ENCODE measurements around the gene ZNF280A.
A peak's percentile ranks its signal among the peaks of the same experiment; 100 is the strongest.
"Not testable (repeated sequence)": the region's sequence is repeated elsewhere in the genome, so short reads cannot be mapped to it uniquely, and the experiment has no call there.

ZNF280A gene

DNA sequence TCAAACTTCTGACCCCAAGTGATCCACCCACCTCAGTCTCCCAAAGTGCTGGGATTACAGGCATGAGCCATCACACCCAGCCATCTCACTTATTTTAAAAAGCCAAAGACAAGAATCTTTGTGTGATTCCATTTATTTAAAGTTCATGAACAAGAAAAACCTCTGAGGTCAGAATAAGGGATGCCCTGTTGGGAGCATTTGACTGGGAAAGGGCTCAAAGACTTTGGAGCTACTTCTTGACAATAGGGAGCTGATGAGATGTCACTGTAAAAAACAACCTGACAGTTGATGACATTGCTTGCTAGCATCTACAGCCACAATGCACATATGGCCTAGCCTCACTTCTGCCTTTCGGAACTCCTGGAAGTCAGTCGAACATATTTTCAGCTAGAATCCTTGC, 6.5 kb downstream of the ZNF280A start:
- Mint-ChIP-seq H3K9me3 (peaks cover 16% of the 10 kb centered on the region), H3K4me1 (ENCODE audit: low read depth) (peaks cover 2% of the 10 kb centered on the region), H3K36me3 (ENCODE audit: low read depth) (peaks cover 2% of the 10 kb centered on the region), H3K27ac (no peak overlapping the region), H3K4me3 (no peak overlapping the region), H3K27me3 (ENCODE audit: low read depth) (peaks cover 26% of the 10 kb centered on the region)
- no peak for DNase-seq (ENCODE audit: low spot score)

DNA sequence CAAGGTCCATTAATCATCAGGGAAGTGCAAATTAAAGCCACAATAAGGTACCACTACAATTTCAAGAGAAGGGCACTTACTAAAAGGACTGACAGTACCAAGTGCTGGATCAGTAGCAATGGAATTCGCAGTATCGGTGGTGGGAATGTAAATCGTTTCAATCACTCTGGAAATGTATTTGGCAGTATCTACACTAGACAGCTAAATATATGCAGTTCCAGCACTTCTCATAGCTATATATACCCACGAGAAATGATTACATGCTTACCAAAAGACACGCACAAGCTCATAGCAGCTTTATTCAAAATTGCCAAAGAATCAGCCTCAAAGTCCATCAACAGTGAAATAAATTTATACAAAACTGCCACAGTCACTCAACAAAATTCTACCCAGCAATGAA, 7.1 kb downstream of the ZNF280A start:
- Mint-ChIP-seq H3K27ac (no peak overlapping the region), H3K9me3 (peaks cover 16% of the 10 kb centered on the region), H3K4me3 (no peak overlapping the region), H3K4me1 (ENCODE audit: low read depth) (peaks cover 4% of the 10 kb centered on the region), H3K27me3 (ENCODE audit: low read depth) (peaks cover 26% of the 10 kb centered on the region), H3K36me3 (ENCODE audit: low read depth) (peaks cover 2% of the 10 kb centered on the region)
- no peak for DNase-seq (ENCODE audit: low spot score)

DNA sequence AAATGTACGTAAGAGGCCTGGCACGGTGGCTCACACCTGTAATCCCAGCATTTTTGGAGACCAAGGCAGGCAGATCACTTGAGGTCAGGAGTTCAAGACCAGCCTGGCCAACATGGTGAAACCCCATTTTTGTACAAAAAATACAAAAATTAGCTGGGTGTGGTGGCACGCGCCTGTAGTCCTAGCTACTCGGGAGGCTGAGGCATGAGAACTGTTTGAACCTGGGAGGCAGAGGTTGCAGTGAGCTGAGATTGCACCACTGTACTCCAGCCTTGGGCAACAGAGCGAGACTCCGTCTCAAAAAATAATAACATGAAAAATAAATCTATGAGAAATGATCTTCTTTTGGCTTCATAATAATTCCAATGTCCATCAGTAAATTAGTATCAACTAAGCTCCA, 9.2 kb downstream of the ZNF280A start:
- H3K9me3 Mint-ChIP-seq, result peaks cover 16% of the 10 kb centered on the region
- H3K36me3 Mint-ChIP-seq (ENCODE audit: low read depth); H3K4me3 Mint-ChIP-seq; DNase-seq (ENCODE audit: low spot score); H3K27ac Mint-ChIP-seq: not testable (repeated sequence)
- peaks cover 23% of the 10 kb centered on the region for H3K27me3 Mint-ChIP-seq (ENCODE audit: low read depth)
- peaks cover 11% of the 10 kb centered on the region for H3K4me1 Mint-ChIP-seq (ENCODE audit: low read depth)

DNA sequence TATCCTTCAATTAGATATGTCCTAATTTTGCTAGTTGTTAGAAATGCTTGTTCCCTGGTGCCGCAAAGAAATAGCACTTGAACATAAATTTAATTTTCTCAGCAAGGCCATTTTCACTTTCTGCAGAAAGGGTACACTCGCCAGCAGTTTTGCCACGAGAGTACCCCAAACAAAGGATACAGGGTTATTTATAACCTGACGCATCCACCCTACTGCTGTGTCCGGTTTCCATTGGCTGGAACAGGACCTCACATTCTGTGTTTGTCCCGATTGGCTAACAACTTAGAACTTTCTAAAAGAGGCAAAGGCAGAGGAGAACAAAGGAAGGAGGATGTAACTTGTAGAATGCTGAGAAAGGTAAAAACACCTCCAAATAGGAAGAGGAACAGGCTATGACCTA, 10.2 kb downstream of the ZNF280A start:
- Mint-ChIP-seq H3K4me1 (ENCODE audit: low read depth) (peaks cover 11% of the 10 kb centered on the region), H3K27me3 (ENCODE audit: low read depth) (peaks cover 16% of the 10 kb centered on the region), H3K9me3 (peaks cover 16% of the 10 kb centered on the region), H3K36me3 (ENCODE audit: low read depth) (peaks cover 11% of the 10 kb centered on the region), H3K4me3 (peak overlapping the region; percentile 54)
- not testable (repeated sequence) for DNase-seq (ENCODE audit: low spot score); H3K27ac Mint-ChIP-seq

DNA sequence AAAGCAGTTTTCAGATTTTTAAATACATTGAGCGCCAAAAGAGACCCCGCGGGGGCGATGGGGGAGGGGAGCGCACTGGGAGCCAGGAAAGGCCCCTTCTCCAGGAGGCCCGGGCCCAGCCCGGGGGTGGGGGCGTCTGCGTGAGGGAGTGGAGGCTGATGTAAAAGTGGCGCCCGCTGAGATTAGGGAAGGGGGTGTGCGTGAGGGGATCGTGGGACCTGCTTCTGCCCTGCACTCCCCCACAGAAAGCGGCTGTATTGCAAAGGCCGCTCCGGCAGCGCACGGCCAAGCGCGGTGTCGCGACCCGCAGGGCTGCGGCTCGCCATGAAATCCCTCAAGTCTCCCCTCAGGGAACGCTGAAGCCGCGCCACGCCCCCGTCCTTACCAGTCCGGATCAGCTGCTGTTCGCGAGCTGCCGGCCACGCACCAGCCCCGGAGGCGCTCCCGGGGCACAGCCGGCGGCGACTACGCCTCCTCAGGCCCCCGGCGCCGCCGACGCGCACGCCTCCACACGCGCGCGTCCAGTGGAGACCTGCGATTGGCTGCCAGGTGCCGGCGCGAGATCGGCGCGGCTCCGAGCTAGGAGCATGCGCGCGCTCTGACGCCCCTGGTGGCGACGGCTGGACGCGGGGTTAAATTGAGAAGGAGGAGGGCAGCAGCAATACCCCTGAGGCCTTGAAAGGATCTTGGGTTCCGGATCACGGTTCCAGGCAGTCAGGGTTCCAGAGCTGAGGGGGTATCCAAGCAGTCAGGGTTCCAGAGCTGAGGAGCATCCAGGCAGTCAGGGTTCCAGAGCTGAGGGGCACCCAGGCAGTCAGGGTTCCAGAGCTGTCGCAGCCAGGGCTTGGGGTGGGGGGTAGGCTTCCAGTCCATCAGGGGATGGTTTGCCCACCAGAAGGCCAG, 11.5 kb downstream of the ZNF280A start, which contains the start of gene ZNF280B:
Gene ZNF280B, minus strand, starts transcription at position 469 of the 903 bp plus-strand sequence. CDS start 19,344 bp downstream, outside the sequence.
- H3K4me3 Mint-ChIP-seq, result peak within 1 kb of the TSS; percentile 84
- peaks cover 11% of the 10 kb centered on the region for H3K4me1 Mint-ChIP-seq (ENCODE audit: low read depth)
- H3K9me3 Mint-ChIP-seq, result peaks cover 16% of the 10 kb centered on the region
- peaks cover 19% of the 10 kb centered on the region for H3K36me3 Mint-ChIP-seq (ENCODE audit: low read depth)
- peak; percentile 82 for DNase-seq (ENCODE audit: low spot score)
- peak within 1 kb of the TSS; percentile 3 for H3K27ac Mint-ChIP-seq
- peaks cover 10% of the 10 kb centered on the region for H3K27me3 Mint-ChIP-seq (ENCODE audit: low read depth)

DNA sequence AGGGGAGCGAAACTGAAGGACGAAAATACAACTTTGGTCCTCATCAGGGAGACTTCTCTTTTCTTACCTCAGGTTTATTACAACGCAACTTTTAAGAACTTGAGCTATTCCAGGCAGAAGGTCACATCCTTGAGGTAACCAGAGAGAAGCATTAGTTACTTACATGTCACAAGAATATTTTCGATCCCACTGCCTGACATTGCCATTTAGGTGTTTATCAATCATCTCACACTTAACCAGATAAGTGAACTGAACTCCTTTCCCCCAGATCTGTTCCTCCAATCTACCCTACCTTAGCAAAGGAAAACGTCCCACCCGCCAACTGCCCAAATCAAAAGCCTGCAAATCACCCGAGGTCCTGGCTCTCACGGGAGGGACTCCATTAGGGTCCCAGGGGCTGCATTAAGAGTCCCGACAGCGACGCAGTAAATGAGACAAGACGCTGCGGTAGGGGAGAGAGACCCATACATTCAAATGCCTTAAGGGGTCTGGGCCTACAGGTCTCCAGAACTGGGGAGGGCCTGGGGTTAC, 12.3 kb downstream of the ZNF280A start:
- Mint-ChIP-seq H3K36me3 (ENCODE audit: low read depth) (peaks cover 19% of the 10 kb centered on the region), H3K4me3 (peak overlapping the region; percentile 84), H3K9me3 (peaks cover 16% of the 10 kb centered on the region), H3K27ac (peak overlapping the region; percentile 3), H3K4me1 (ENCODE audit: low read depth) (peaks cover 11% of the 10 kb centered on the region), H3K27me3 (ENCODE audit: low read depth) (peaks cover 9% of the 10 kb centered on the region)
- DNase-seq (ENCODE audit: low spot score), result no peak

DNA sequence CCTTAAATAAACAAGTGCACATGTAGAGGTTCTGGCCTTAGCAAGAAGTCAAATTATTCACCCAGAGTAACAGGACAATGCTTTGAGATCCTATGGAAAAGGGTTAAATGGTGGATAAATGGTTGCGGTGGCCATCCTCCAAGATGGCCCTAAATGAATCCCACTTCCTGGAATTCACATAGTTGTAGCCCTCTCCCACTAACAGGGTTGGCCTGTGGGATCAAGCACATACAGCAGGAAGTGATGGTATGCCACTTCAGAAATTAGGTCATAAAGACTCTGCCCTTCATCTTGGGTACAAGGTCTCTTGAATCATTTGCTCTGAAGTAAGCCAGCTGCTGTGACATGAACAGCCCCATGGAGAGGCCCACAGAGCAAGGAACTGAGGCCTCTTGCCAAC, 13.3 kb downstream of the ZNF280A start:
- Mint-ChIP-seq H3K27me3 (ENCODE audit: low read depth) (peaks cover 3% of the 10 kb centered on the region), H3K9me3 (peaks cover 16% of the 10 kb centered on the region), H3K4me1 (ENCODE audit: low read depth) (peaks cover 11% of the 10 kb centered on the region), H3K4me3 (no peak overlapping the region), H3K36me3 (ENCODE audit: low read depth) (peaks cover 19% of the 10 kb centered on the region), H3K27ac (no peak overlapping the region)
- DNase-seq (ENCODE audit: low spot score), result no peak

DNA sequence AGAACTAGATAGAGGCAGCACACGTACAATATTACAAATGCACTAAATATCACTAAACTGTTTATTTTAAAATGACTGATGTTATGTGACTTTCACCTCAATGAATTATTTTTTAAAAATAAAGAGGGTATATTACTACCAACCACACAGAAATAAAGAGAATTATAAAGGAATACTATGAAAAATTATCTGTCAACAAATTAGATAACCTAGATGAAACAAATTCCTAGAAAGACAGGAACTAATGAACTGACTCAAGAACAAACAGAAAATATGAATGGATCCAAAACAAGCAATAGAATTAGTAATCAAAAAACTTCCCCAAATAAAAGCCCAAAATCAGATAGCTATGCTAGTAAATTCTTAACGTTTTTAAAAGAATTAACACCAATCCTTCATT, 21.8 kb downstream of the ZNF280A start:
- H3K4me3 Mint-ChIP-seq, result no peak overlapping the region
- DNase-seq (ENCODE audit: low spot score), result no peak
- no peaks in the 10 kb centered on the region for H3K27me3 Mint-ChIP-seq (ENCODE audit: low read depth)
- H3K27ac Mint-ChIP-seq, result no peak overlapping the region
- no peaks in the 10 kb centered on the region for H3K4me1 Mint-ChIP-seq (ENCODE audit: low read depth)
- H3K9me3 Mint-ChIP-seq, result no peaks in the 10 kb centered on the region
- peaks cover 3% of the 10 kb centered on the region for H3K36me3 Mint-ChIP-seq (ENCODE audit: low read depth)

DNA sequence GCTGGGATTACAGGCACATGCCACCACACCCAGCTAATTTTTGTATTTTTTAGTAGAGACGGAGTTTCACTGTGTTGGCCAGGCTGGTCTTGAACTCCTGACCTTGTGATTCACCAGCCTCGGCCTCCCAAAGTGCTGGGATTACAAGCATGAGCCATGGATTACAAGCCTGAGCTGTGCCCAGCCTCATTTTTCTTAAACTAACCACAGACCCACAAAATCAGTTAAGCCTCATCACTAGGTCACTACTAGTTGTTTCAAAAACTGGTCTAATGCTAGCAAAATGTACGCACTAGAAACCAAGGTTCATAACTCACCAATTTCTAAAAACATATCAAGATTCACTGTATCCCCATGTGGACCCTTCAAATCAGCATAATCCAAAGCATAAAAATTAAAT, 28.5 kb downstream of the ZNF280A start:
- not testable (repeated sequence) for H3K27ac Mint-ChIP-seq; H3K9me3 Mint-ChIP-seq; DNase-seq (ENCODE audit: low spot score); H3K4me1 Mint-ChIP-seq (ENCODE audit: low read depth); H3K27me3 Mint-ChIP-seq (ENCODE audit: low read depth); H3K4me3 Mint-ChIP-seq
- peaks cover 14% of the 10 kb centered on the region for H3K36me3 Mint-ChIP-seq (ENCODE audit: low read depth)

DNA sequence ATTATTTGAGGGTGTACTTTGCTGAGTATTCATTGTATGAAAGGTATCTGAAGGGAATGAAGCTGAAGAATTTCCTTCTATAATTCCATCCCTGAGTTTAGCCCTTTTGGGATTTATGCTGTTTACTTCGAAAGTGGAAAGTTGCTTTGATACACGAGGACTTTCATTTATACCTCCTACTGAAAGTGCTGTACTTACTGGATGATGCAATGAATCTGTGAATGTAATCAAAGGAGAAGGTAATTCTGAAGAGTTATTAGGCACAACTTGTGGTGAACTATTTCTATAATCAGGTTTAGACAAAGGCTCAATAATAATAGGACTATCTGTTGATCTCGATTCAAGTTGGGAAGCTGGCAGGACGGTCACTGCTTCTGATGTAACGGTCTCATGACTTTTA, 31.3 kb downstream of the ZNF280A start:
- H3K27me3 Mint-ChIP-seq (ENCODE audit: low read depth), result no peaks in the 10 kb centered on the region
- no peak overlapping the region for H3K4me3 Mint-ChIP-seq
- H3K36me3 Mint-ChIP-seq (ENCODE audit: low read depth), result peaks cover 14% of the 10 kb centered on the region
- H3K4me1 Mint-ChIP-seq (ENCODE audit: low read depth), result no peaks in the 10 kb centered on the region
- no peak for DNase-seq (ENCODE audit: low spot score)
- no peak overlapping the region for H3K27ac Mint-ChIP-seq
- no peaks in the 10 kb centered on the region for H3K9me3 Mint-ChIP-seq

DNA sequence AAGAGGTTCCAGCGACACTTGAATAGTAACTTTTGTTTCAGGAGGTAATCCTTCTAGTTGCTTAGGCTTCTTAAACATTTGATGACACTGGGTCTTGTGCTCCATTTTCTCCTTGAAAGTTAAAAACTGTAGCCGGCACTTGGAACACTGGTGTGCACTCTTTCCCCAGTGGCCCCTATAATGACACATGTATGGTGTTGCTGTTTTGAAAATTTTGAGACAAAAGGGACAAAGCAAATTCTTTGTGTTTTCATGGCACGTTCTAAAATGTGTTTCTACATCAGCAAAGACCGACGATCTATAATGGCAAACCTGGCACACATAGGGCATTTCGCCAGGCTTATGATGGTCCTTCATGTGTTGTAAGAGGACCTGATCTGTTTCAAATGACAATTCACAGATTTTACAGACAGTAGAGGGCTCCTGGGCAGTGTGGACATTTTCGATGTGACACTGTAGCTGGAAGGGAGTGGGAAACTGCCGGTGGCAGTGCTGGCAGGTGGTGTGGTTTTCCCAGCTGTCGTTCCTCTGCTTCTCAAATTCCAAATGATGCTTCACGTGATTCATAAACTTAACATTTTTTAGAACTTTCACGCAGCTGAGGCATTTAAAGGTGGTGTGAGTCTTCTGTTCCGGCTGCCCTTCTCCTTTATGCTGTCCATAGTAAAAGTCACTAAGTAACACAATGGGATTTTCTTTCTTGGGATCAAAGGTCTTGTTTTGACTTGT, 32.0 kb downstream of the ZNF280A start:
- no peak overlapping the region for H3K27ac Mint-ChIP-seq
- H3K36me3 Mint-ChIP-seq (ENCODE audit: low read depth), result peaks cover 11% of the 10 kb centered on the region
- no peaks in the 10 kb centered on the region for H3K27me3 Mint-ChIP-seq (ENCODE audit: low read depth)
- H3K4me1 Mint-ChIP-seq (ENCODE audit: low read depth), result no peaks in the 10 kb centered on the region
- DNase-seq (ENCODE audit: low spot score), result no peak
- H3K4me3 Mint-ChIP-seq, result no peak overlapping the region
- no peaks in the 10 kb centered on the region for H3K9me3 Mint-ChIP-seq

DNA sequence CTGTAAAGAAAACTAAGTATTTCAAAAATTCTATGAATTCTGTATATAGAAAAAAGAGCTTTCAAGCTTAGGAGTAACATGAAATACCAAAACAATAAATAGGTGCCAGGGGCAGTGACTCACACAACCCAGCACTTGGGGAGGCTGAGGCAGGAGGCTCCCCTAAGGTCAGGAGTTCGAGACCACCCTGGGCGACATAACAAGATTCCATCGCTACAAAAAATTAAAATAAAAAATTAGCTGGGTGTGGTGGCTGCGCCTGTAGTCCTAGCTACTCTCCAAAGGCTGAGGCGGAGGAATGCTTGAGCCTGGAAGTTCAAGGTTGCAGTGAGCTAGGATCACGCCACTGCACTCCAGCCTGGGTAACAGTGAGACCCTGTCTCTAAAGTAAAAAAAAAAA, 33.0 kb downstream of the ZNF280A start:
- H3K9me3 Mint-ChIP-seq, result no peaks in the 10 kb centered on the region
- H3K27me3 Mint-ChIP-seq (ENCODE audit: low read depth), result no peaks in the 10 kb centered on the region
- H3K36me3 Mint-ChIP-seq (ENCODE audit: low read depth), result peaks cover 11% of the 10 kb centered on the region
- no peak overlapping the region for H3K4me3 Mint-ChIP-seq
- H3K4me1 Mint-ChIP-seq (ENCODE audit: low read depth), result no peaks in the 10 kb centered on the region
- H3K27ac Mint-ChIP-seq, result no peak overlapping the region
- DNase-seq (ENCODE audit: low spot score), result no peak

DNA sequence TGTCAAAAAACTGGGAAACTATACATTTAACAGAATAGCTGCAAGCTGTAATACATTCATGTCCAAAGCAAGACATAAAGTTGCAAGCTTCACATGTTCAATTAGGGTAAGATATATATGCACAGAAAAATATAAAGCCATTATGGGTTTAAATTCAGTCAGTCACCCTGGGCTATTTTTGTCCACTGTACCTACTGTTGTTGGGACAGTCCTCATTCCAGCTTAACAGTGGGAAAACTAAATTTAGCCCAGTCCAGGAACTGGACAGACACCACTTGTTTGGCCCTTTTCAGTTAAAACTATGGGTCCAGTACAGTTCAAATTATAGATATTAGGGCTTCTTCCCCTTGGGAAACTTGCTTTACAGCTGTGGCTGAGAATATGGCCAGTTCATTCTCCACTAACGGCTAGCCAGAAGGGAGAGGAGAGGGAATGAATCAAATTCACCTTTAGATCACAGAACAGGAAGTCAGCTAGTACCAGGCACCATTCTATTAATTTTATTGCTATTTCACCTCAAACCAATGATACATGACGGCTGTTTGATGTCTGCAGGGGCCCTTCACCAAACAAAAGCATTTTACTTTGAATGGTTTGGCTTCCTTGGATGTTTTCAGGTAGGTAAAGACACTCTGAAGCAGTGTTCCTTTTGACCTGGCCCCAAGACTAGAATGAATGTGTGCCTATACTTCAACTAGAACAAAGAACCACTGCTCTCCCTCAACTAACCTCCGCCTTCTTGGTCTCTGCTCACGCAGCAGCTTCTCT, 33.8 kb downstream of the ZNF280A start:
- H3K4me3 Mint-ChIP-seq, result no peak overlapping the region
- no peaks in the 10 kb centered on the region for H3K4me1 Mint-ChIP-seq (ENCODE audit: low read depth)
- no peak overlapping the region for H3K27ac Mint-ChIP-seq
- H3K36me3 Mint-ChIP-seq (ENCODE audit: low read depth), result peaks cover 11% of the 10 kb centered on the region
- no peaks in the 10 kb centered on the region for H3K27me3 Mint-ChIP-seq (ENCODE audit: low read depth)
- no peaks in the 10 kb centered on the region for H3K9me3 Mint-ChIP-seq
- no peak for DNase-seq (ENCODE audit: low spot score)
